AML-193 (cell line): ENCODE data around the gene LDLRAD4.

Experiments used
- DNase-seq, 2 experiments: peaks; one replicate each; lab custom pipeline; 2025; lab: John Stamatoyannopoulos, UW

LDLRAD4 gene

DNA sequence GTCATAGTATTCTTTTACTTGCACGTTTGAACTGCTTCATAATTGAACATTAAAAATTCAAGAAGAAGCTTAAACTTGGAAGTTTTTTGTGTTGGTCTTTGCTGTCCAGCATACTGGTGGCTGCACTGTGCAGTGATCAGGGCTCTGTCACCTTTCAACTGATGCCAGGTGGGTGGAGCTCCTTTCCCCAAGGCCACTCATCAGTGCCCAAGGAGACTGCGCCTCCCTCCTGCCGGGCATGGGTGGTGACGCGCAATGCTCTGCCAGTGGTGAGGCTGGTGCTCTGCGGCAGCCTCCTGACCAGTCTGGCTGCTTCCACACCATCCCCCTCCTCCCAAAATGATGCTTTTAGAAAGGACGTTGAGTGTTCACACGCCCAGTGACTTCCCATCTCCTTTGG, 16.0 kb upstream of the LDLRAD4 start:
- DNase-seq = no peak

DNA sequence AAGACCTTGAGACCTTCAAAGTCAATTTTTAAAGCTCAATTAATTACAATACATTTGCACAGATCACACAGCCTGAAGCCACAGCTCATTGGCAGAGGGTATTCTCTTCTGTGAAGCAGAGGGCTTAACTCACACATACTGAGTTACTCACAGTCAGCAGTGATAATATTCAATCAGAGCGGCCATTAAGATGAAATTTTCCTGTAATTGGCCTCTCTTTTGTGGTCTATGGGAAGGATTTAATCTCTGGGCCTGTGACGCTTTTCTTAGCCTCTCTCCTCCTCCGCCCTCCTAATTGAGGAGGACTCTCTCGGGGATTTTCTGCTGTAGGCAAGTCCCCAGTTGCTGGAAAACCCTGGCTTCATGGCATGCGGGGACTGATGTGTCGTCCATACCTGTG, 12.3 kb upstream of the LDLRAD4 start:
- no peak for DNase-seq

DNA sequence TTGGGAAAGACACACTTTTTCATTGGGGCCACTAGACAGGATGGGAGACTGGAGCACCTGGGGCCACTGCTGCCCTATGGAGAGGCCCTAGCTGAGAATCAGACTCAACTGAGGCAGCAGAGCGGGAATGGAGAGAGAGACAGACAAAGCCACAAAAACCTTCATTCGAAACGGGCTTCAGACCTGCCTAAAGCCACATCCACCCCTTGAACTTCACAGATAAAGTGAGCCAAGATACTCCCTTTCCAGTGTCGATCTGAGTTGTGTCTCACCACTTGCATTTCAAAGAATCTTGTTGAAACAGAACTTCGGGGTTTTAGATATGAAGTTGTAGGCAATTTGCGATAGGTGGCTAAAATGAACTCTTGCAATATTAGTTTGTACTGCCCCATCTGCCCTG, 11.3 kb upstream of the LDLRAD4 start:
- DNase-seq = no peak

DNA sequence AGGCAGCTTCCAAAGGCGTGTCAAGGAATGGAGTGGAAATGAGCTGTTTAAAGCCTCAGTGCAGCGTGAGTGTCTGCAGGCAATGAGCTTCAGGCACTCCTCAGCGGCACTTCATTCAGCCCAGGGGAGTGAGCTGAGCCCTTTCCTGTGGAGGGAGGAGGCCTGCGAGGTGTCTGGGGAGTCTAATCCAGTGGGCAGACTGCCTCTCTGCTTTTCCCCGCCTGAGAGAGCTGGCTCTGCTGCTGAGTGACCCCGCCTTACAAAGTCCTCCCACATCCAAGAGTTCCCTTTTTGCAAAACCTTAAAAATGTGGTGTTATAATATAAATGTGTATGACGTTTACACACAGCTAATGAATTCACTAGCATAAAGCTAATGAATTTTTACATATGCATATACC, 7.0 kb upstream of the LDLRAD4 start:
- DNase-seq = no peak

DNA sequence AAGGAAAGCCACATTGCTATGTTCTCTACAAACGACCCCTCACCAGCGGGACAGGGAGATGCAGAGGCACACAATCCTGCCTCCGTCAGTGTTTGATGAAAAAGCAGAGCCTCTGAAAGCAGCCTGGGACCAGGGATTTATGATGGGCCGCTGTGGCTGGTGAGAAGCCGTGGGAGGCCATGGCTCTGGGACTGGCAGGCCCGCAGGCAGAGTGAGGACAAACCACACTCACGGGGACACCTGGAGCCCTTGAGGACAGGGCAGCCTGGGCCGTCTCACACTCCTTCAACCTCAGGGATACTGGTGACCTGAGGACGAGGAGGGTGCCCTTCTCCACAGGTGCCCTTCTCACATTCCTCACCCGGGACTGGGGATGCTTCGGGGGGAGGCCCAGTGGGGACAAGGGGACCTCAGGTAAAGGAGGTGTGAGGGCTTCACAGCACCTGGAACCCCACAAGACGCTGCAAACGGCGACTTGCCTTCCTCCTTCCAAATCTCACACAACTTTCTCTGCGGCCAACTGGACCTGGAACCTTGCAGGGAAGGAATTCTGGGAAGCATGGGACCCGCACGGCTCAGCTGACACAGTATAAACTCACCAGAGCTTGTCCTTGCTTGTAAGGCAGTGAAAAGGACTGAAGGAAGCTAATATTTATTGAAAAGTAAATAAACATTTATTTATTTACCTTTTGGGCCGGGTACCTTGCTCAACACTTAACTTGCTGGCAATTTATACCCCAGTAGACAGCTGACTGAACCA, 5.3 kb upstream of the LDLRAD4 start:
- no peak for DNase-seq

DNA sequence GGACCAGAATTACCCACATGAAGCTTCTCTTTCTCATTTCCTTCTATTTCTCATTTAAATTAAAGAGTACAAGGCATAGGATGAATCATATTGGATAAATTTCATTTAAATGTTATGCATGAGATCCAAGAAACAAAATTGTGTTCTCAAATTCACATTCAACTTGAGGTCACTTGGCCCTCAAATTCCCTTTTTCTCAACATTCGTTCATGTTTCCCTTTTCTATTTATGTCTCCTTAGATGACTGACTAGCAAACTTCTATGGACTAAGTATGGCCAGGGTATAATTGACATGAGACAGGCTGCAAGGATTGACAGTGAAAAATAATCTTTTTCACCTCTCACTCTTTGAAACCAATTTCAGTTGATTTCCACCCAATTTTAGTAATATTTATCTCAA, 4.0 kb upstream of the LDLRAD4 start:
- DNase-seq = no peak

DNA sequence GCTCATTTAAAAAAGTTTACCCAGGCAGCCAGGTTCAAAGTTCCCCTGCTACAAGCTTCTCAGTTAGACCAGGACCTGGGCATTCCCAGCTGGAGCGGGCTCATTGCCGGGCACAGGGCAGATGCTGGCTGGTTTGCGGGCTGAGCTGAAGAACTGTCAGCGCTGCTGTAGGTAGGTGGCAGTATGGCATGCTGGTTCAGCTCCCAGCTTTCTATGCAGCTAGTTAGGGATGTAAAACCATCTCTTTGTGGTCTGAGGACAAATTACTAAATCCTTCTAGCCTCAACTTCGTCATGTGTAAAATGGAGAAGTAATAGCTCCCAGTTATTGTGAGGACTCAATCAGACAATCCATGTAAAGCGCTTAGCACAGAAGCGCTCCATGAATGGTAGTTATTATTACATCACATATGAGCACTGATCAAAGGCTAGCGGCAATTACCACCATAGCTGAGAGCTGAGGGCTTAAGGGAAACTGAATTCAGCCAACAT, 2.4 kb upstream of the LDLRAD4 start:
- peak; percentile 91 to 94 for DNase-seq

DNA sequence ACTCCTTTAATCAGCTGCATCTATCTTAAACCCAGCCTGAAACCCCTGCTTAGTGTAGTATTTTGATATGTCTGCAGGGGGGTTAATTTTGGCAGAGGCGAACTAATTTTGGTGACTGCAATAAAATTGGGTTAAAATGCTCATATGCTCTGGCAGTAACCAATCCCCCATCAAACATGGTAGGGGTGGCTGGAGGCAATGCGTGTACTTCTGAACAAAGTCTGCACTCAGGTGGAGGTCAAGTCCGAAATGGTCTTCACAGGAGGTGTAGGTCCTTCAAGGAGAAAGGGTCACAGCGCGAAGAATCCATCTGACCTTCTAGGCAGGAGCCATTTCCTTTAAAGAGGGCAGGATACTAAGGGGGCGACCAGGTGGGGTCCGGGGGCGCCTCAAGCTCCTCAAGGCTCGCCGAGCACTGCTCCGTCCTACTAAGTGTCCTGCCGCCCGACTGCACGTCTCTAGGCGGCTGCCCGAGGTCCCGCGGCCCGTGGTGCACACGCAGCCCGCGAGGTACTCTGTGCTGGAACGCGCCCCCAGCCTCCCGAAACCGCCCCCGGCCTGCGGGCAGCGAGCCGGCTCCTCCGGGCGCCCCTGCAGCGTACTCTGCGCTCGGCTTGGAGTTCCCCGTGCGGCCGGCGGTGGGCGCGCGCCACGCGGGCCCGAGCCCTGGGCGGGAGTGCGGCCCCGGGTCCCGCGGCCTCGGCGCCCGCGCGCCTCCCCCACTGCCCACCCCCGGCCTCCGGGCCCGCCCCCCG, 1.7 kb upstream of the LDLRAD4 start:
- no peak for DNase-seq

DNA sequence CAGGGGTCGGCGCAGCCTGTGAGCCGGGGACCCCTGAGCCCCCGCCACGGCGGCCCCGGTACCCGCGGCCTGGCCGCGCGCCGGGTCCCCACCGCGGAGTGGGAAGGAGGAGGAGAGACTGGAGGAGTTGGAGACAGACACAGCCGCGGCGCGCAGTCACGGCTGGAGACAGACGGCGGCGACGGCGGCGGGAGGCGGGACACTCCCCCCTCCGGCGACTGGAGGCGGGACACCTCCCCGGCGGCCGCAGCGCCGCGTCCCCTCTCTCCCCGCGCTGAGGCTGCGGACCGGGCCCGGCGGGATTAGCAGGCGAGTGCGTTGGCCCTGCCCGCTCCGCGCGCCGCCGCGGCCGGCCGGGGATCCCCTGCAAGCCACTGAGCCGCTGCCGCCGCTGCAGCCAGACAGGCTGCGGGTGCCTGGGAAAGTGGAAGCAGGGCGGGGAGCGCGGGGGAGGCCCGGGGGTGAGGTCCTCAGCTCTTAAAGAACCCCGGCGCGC, 1.0 kb upstream of the LDLRAD4 start:
- no peak for DNase-seq

DNA sequence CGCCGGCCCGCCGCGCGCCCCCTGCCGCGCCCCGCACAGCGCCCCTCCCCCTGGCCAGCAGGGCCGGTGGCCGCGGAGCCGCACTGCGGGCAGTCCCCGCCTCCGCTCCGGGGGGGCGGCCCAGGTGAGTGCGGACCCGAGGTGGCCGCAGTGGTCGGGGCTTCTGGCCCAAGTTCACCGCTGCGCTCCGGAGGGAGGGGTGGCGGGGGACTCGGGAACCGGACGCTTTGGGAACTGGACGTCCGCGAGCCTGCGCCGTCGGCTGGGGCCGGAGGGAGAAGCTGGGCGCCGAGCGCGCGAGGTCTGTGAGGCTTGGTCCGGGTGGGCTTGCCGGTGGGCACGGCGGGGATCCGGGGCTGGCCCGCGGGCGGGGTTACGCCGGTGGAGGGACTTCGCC, 591 bp upstream of the LDLRAD4 start:
- no peak for DNase-seq

DNA sequence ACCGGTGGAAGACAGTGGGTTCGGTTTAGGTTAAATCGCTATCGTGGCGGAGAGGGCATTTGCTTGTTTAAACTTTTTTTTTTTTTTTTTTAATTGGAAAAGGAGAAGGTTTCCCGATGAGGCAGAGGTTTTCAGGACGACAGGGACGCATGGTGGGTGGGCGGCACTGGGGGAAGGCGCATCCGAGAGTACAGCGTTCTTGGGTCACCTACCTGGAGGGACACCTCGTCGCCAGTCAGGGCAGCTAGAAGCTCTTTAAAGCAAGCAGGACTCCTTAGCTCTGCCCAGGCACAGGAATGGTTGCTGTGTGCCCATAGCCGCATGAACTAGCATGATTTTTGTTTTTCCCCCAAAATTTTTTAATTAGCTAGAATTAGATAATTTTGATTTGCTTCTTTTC, 437 bp downstream of the LDLRAD4 start:
- no peak for DNase-seq

DNA sequence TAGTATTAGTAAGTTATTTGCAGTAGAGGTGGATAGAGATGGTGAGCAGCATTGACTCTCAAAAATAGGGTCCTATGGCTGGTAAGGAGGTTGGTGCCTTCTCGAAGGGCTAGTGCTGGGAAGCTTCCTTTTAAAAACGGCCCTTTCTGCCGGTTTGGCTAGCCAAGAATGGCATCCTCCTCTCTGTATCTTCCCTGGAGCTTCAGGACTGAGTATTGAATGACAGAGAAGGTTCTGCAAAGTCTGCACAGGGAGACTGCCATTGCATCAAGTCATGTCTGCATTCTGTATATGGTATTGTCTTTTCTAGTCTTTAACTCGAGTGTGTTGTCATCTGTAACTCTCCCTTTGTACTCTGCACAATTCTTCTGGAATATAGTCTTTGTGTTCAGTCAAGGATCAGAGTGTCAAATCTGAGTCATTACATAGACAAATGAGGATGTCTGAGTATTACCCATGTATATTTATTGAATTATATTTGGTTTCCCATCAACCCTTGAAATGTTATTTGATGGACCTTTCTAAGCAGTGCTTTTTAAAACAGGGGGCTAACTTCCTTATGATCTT, 1.1 kb downstream of the LDLRAD4 start:
- no peak for DNase-seq

DNA sequence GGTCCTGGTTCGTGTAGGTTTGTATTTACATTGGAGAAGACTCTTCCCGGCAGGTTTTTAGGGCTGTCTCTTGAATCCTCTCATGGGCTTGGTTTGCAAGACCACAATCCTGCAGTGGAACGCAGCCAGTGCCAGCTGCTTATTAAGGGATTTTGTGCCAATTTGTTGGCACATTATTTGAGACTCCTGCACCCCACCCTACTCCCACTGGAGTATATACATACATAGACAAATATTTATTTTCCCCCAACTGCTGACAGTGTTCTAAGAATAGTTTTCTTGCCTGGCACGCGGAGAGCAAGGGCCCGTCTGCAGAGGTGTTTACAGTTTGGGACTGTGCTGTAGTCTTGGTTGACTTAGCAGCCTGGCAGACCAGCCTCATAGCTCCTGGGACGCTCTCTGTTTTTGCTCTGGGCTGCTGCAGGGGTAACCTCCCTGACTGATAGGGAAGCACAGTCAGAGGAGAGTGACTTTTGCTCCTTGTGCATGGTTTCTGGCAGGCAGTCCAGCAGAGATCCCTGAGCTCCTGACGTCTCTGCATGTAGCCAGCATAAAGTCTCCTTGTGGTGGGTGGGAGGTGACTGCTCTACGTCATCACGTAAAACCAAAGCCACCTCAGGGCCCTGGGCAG, 1.9 kb downstream of the LDLRAD4 start:
- no peak for DNase-seq

DNA sequence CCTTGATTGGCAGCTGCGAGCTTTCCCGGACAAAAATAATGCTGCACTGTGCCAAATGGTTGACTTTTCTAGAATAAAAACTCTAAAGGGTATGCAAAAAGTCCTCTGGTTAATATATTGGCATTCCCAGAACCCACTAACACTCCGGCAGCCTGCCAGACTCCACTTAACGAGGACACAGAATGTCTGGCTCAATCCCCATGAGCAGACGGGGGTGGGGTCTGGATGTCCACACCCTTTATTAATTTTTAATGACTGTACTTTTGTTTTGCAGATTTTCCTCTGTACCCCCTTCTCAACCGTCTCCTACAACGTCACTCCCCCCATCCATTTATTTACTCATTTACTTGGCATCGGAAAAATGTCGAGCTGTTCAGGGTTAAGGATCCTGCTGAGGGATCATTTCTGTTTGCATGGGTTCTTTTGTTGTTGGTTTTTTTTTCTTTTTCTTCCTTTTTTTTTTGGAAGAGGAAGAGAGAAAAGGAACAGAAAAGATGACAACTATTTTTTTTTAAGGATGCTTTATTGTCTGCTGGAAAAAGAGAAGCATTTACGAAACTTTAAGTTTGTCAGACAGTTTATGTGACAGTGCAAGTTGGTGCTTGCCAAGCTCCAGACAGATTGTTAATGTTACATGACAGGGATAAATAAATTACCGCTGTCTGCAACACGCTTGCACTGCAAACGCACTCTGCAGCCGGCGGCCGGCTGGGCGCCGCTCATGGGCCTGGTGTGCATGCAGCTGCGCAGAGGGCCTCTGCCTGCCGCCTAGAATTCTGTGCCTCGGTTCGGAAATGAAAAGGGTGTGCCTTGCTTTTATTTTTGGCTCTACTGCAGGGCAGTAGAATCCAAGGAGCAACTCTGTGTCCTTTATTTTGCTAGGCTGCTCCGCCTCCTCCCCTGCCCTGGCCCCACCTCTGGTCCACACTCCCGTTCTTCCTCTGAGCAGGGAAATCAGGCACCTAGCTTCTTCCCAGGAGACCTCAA, 3.6 kb downstream of the LDLRAD4 start:
- no peak for DNase-seq

DNA sequence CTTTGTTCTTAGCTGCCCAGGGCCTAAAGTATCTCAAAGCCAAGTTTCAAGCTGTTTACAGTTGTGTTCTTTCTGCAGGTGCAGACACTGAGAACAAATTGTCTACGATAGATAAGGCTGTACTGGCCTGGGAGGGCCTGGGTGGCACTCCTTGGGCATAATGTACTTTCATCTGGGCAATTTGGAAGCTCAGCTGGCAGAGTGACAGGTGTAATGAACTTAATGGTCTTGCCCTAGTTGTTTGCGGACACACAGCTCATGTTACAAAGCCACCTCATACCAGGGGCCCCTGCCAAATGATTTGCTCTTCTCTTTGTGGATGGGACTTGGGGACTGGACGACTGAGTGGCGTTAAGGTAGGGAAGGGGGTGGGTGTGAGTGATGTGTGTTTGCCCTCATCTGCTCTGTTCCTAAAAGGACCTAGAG, 4.3 kb downstream of the LDLRAD4 start:
- DNase-seq = no peak

DNA sequence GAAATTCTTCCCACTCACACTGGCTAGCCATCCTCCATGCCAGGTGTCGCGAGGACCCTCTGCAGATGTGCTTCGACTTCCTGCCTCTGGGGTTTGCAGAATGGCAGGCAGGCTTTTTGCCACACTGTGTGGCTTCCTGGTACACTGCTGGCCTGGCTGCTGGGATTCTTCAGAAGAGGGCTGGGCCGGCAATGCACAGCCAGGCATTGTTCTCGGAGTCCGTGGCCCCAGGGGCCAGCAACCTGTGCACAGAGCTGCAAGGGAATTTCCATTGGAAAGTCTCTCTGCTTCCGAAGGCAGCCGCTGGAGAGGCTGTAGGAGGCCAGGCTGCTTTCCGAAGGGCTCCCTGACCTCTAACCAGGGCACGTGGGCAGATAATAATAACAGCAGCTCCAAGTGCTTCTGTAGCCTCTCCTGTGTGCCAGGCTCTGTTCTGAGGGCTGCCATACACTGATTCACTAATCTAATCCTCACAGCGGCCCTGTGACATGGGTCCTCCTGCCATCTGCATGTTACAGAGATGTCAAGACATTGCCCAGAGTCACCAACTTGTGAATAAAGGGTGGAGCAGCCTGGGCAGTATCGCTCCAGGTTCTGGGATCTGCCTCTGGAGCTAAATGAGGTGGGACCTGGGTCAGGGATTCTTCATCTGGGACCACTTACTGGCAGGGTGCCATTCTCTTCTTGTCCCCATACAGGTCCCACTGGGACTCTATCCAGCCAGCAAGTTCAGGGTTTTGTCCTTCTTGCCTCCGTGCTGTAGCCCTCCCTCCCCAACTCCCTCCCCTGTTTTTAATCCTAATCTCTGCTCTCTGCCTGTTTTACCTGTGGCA, 5.0 kb downstream of the LDLRAD4 start:
- no peak for DNase-seq

DNA sequence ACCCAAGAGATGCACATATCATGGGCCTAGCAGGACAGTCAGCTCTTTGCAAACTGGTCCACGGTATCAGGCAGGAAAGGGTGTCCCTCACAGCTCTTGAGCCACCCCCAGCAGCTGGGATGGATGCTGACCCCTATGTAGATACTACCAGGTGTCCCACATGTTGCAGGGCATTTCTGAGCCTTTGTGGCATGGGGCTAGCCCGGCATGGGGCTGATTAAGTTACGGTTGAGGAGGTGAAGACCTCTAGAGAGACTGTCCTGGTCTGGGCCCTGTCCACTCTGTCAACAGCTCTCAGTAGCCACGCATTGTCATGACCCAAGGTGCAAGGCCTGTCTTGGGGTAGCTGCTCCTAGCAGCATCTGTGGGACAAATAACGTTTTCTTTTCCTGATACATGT, 6.7 kb downstream of the LDLRAD4 start:
- no peak for DNase-seq

DNA sequence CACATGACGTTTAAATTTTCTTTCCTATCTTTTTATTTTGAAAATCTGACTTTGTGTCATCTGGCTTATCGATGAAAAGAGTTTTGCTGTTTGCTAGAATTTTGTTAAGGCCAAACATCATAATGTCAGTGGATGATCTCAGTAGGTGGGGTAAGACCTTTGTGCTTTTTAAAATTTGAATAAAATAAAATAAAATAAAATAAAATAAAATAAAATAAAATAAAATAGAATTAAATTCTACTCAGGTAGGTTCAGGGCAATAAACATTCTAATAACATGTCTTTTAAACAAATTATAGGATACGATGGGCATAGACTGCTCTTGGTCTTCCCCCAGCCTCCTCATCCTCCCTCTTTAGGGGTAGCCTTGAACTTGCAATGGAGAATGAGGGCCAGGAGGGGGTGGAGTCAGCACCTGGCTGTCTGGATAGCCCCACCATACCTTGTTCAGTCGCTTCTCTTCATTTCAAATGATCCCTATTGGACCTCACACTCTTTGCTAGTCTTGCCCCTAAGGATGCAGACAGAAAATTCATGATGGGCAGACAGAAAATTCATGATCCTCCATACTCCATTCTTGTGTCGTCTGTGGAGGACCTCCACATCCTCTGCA, 8.1 kb downstream of the LDLRAD4 start:
- DNase-seq = no peak

DNA sequence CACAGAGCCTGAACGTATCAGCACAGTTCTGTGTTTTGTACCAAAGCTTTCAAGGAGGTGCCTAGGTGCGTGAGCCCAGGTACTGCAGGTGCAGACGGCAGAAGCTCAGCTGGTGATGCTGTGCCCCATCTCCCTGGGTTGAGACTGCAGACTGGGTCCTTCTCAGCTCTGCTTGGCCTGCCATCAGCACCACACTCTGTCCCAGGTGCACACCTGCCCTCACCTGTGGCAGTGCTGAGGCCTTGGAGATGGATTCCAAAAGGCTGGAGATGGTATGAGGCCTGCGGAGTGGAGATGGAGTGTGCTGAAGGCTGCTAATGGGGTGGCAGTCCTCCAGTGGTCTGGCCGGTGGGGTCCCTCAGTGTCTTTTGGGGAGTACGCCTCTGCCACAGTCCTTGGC, 9.3 kb downstream of the LDLRAD4 start:
- no peak for DNase-seq
